Breast epithelium (tissue), 4 donors: Measurements from ENCODE around the gene FXYD3. TPM values are rescaled to one million over a fixed set of nuclear protein-coding genes. Genes with fewer than 3 reads are reported as not detected.
A peak's percentile ranks its signal among the peaks of the same experiment; 100 is the strongest.

Source experiments
- DNase-seq, 2 donors: peaks; one replicate each; pipeline ENCODE4 v3.0.0-alpha.2; 2019; ENCODE audit warnings: low spot score in 2 of 2
- H3K27ac ChIP-seq, 2 donors: fragments of 200-600 bp; sonication (generic) in 1 of 2; one replicate each; pipeline ENCODE4 v1.5.1; 2016 to 2019; ENCODE audit warnings: mild to moderate bottlenecking in 1 of 2
- H3K27me3 ChIP-seq, 2 donors: fragments of 200-600 bp; sonication (generic) in 1 of 2; one replicate each; pipeline versions ENCODE4 v1.5.1 to v1.6.0; 2017 to 2019; ENCODE audit warnings: control low read depth in 1 of 2, mild to moderate bottlenecking in 1 of 2
- H3K36me3 ChIP-seq: fragments of 200-600 bp; one replicate; pipeline ENCODE4 v1.5.1; 2019
- H3K4me1 ChIP-seq, 2 donors: fragments of 200-600 bp; sonication (generic); one replicate each; pipeline ENCODE4 v1.5.1; 2016 to 2019; ENCODE audit warnings: control low read depth in 1 of 2
- H3K4me3 ChIP-seq, 3 donors: fragments of 200-600 bp; sonication (generic); 1 replicate in 2 of 3; 2 replicates in 1 of 3; pipeline ENCODE4 v1.5.1; 2016 to 2019; ENCODE audit warnings: mild to moderate bottlenecking in 3 of 3, moderate library complexity in 2 of 3
- H3K9me3 ChIP-seq, 2 donors: fragments of 200-600 bp; sonication (generic) in 1 of 2; one replicate each; pipeline ENCODE4 v1.5.1; 2016 to 2019; ENCODE audit warnings: control low read depth in 1 of 2
- CTCF ChIP-seq, 3 donors: fragments of 450-650 bp; IDR thresholded peaks; one replicate each; pipeline ENCODE4 v1.5.1; 2016 to 2017; ENCODE audit warnings: antibody characterized with exemption in 3 of 3, mild to moderate bottlenecking in 3 of 3, moderate library complexity in 3 of 3
- POLR2A ChIP-seq: fragments of 450-650 bp; IDR thresholded peaks from one replicate; pipeline ENCODE4 v1.6.1; 2016; ENCODE audit warnings: antibody characterized with exemption, mild to moderate bottlenecking, moderate library complexity
- POLR2AphosphoS5 ChIP-seq, 3 donors: sonication (generic); formaldehyde crosslinking; IDR thresholded peaks; one replicate each; pipeline ENCODE4 v1.6.1; 2017; ENCODE audit warnings: antibody characterized with exemption in 3 of 3
- intact Hi-C: fragments of 100-400 bp; cut with DNase I; formaldehyde crosslinking; loops from one replicate; pipeline ENCODE4 v1.15.1; 2023; ENCODE audit warnings: low total_unique reads
- total RNA-seq, 3 donors: library from RNA; depleted of rRNA; stranded (reverse); fragments of >200 nt; gene quantifications; one replicate each; pipeline ENCODE4 v1.1.0, GENCODE V29; 2016

The FXYD3 gene
- total RNA-seq, 3 donors from 2014 or later, result 135 to 318 TPM; not detected in 1

GRCh38 chr19:35124098-35125060 is 8.8 kb downstream of the FXYD3 start:
- Histone ChIP-seq H3K4me1 (peaks cover 13 to 38% of the 10 kb centered on the region in 2 donors), H3K27ac (peak overlapping the region; percentile 86 to 97), H3K36me3 (no peaks in the 10 kb centered on the region), H3K9me3 (no peaks in the 10 kb centered on the region), H3K27me3 (no peaks in the 10 kb centered on the region), H3K4me3 (peak overlapping the region; percentile 49 to 75 (median 55))
- DNase-seq, result peak; percentile 88 to 94
- intact Hi-C loops, result no loop called here
- TF ChIP-seq CTCF (IDR thresholded peaks at IDR 0.05) (no peak), POLR2AphosphoS5 (IDR thresholded peaks at IDR 0.05) (peak; percentile 75 to 80 (median 79)), POLR2A (peak; percentile 86)

DNA sequence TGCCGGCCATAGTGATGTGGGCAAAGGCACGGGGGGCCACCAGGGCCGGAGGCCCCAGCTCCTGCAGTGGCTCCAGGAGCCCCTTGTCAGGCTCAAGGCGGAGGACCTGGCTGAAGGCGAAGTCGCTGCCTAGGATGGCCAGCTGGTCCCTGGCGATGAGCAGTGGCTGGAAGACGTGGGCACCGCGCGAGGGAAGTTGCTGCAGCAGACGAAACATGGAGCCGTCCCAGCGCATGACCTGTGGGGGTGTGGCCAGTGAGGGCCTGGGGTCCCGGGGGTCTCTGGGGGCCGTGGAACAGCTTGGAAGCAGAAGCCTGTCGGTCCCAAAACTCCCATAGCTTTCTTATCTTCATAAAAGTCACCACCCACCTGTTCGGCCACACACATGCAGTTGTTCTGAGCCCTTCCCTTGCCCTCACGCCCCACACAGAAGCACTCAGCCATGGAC is 9.7 kb downstream of the FXYD3 start:
- Histone ChIP-seq H3K4me1 (peaks cover 13 to 36% of the 10 kb centered on the region in 2 donors), H3K36me3 (no peaks in the 10 kb centered on the region), H3K4me3 (peak overlapping the region in 1 of 3 donors; percentile 75), H3K27me3 (no peaks in the 10 kb centered on the region), H3K27ac (peak overlapping the region; percentile 86 to 97), H3K9me3 (no peaks in the 10 kb centered on the region)
- intact Hi-C loops, result no loop called here
- no peak for TF ChIP-seq POLR2A
- no peak for TF ChIP-seq POLR2AphosphoS5 (IDR thresholded peaks at IDR 0.05)
- TF ChIP-seq CTCF (IDR thresholded peaks at IDR 0.05), result no peak
- DNase-seq, result no peak

- no peak for TF ChIP-seq CTCF (IDR thresholded peaks at IDR 0.05)
- no peak for TF ChIP-seq POLR2A
- TF ChIP-seq POLR2AphosphoS5 (IDR thresholded peaks at IDR 0.05), result no peak
- DNase-seq, result no peak
- Histone ChIP-seq H3K4me3 (peak overlapping the region in 2 of 3 donors; percentile 15 to 44), H3K36me3 (no peaks in the 10 kb centered on the region), H3K27me3 (no peaks in the 10 kb centered on the region), H3K4me1 (peaks cover 13 to 30% of the 10 kb centered on the region in 2 donors), H3K9me3 (no peaks in the 10 kb centered on the region), H3K27ac (peak overlapping the region; percentile 86 to 97)
- intact Hi-C loops, result no loop called here
Observed at GRCh38 chr19:35125749-35126623, 10.4 kb downstream of the FXYD3 start.

GRCh38 chr19:35126624-35126959 is 11.0 kb downstream of the FXYD3 start:
- Histone ChIP-seq H3K4me1 (peaks cover 13 to 30% of the 10 kb centered on the region in 2 donors), H3K4me3 (peak overlapping the region in 2 of 3 donors; percentile 15 to 44), H3K27ac (peak overlapping the region; percentile 19 to 97), H3K27me3 (no peaks in the 10 kb centered on the region), H3K36me3 (no peaks in the 10 kb centered on the region), H3K9me3 (no peaks in the 10 kb centered on the region)
- intact Hi-C loops, result no loop called here
- TF ChIP-seq POLR2A, result no peak
- TF ChIP-seq CTCF (IDR thresholded peaks at IDR 0.05), result no peak
- no peak for TF ChIP-seq POLR2AphosphoS5 (IDR thresholded peaks at IDR 0.05)
- DNase-seq, result no peak
